HFF-Myc (cell line): ENCODE measurements around the gene ARHGAP6.

ENCODE experiments used
- DNase-seq: peaks from one replicate; pipeline ENCODE4 v3.0.0-alpha.2; 2011; ENCODE audit warnings: low read depth; ENCODE audit errors: extremely low read depth
- H3K4me3 ChIP-seq: replicated peaks from 2 replicates; pipeline ENCODE4 v1.5.1; 2011; ENCODE audit warnings: low read depth, mild to moderate bottlenecking, control low read depth, low read length
- TF ChIP-seq, protein P1 (sequence below): IDR thresholded peaks from 2 replicates; pipeline ENCODE4 v1.5.1; 2012; ENCODE audit warnings: mild to moderate bottlenecking, low read depth, low read length, control low read depth; ENCODE audit errors: missing control alignments

ARHGAP6 gene

DNA sequence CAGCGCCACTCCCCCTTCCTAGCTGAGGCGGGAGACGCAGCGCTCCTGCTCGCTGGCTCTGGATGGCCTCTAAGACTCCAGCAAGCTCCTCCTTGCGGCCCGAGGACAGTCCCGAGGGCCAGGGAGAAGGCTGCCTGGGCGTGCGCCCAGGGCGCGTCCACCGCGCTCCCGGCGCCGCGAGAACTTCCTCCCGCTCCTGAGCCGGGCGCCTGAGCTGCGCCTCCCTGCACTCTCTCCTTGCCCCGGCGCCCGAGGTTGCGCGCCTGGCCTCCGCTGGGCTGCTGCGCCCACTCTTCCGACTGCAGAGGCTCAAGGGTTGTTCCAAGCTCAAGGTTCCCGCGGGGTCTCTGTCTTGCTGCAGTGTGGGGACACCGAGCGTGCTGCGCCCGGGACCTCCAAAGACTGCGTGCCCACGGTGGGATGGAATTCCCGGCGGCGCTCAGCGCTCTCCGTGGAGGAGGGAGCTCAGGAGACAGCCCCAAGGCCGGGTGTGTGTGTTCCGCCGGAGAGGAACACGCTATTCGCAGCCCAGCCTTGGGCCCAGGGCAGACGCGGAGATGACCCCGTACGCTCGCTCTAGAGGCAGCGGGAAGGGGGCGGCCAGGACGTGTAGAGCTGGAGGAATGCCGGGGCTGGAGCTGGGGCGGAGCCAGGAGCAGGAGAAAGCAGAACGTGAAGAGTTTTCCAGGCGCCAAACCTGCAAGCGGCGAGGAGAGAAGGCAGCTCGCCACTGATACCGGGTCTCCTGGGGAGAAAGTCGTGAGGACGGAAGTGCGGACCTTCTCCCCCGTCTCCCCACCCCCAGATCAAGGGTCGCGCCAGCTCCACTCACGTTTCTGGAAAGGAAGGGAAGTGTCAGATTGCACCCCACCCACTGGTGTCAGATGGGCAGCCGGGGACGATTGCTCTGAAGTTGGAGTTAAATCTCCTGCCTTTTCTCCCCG, at the start of gene ARHGAP6:
ARHGAP6 (minus strand) TSS at position 753 of the 944 bp plus-strand sequence. CDS start 1,092 bp downstream, outside the sequence.
- no peak for DNase-seq
- H3K4me3 ChIP-seq = peak within 1 kb of the TSS; percentile 45
- TF ChIP-seq, protein P1, sequence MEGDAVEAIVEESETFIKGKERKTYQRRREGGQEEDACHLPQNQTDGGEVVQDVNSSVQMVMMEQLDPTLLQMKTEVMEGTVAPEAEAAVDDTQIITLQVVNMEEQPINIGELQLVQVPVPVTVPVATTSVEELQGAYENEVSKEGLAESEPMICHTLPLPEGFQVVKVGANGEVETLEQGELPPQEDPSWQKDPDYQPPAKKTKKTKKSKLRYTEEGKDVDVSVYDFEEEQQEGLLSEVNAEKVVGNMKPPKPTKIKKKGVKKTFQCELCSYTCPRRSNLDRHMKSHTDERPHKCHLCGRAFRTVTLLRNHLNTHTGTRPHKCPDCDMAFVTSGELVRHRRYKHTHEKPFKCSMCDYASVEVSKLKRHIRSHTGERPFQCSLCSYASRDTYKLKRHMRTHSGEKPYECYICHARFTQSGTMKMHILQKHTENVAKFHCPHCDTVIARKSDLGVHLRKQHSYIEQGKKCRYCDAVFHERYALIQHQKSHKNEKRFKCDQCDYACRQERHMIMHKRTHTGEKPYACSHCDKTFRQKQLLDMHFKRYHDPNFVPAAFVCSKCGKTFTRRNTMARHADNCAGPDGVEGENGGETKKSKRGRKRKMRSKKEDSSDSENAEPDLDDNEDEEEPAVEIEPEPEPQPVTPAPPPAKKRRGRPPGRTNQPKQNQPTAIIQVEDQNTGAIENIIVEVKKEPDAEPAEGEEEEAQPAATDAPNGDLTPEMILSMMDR = no peak

DNA sequence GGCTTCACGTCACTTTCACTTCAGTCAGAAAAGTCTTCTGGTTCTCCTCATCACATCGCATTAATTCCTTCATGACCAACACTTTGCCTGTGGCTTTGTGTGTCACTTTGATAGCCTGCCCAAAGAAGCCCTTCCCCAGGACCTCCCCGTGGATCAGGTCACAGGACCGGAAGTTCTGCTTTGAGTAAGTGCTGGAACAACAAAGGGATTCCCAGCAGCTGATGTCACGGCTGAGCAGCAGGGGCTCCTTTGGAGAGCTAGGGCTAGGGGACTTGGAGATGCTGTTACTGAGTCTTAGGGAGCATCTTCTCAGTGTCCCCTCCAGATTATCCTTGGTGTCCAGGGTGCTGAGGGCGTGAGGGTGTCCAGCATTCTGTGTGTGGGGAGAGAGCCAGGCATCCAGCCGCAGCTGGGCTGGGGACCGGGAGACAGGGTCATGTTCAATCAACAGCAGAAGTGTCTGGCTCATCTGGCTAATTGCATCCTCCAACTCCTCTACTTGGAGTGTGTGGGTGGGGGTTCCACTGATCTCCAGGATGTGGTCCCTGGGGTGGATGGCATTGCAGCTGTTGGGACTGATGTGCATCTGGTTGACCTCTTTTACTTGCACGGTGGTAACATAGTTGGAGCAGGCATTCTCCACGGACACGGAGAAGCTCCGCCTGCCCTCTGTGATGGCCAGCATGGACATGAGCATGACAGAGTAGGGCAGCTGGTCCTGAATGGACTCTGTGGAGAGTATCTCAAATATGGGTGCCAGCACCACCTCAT, 39.2 kb upstream of the ARHGAP6 start:
- no peak for DNase-seq
- H3K4me3 ChIP-seq = no peak overlapping the region
- TF ChIP-seq, protein P1 = no peak

DNA sequence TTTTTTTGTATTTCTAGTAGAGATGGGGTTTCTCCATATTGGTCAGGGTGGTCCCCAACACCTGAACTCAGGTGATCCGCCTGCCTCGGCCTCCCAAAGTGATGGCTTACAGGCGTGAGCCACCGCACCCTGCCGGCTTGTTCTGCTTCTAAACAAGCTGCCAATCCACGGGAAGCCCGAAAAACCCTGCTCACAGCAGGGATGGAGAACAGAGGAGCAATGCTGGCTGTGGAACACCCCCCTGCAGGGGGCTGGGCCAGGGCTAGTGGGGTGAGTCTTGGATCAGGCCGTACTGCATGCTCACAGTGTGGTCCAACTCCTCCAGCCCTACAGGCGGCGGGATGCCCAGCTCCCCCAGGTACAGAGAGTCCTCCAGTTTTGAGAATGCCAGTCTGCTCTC, 38.1 kb upstream of the ARHGAP6 start:
- DNase-seq = no peak
- H3K4me3 ChIP-seq = no peak overlapping the region
- TF ChIP-seq, protein P1 = no peak

DNA sequence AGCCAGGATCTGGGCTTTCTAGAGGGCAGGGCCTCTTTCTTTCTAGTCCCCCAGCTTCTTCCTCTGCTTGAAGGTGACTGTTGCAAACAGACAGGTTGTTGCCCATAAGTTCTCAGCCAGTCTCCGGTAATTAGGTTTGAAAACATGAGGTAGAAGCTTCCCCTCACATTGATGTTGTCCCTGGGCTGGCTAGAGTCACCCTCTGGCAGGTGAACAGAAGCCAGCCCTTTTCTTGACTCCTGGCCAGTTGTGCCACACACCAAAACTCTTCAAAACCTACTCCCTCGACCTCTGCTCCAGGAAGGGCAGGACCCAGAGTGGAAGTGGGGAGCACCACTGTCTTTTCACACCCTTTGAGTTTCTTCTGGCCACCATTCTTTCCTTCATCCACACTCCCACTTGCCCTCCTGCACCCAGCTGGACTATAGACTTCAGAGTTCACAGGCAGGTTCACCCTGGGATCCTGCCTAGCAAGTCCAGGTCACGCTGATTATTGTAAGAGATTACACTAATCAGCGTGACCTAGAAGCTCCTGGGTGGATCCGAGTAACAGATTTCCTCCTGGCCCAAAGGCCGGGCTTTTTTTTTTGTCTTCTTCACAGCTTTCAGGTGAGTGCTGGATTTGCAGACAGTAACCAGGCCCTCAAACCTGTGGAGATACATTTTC, 37.4 kb upstream of the ARHGAP6 start:
- H3K4me3 ChIP-seq = no peak overlapping the region
- DNase-seq = no peak
- TF ChIP-seq, protein P1 = no peak

- TF ChIP-seq, protein P1 = no peak
- DNase-seq = no peak
- H3K4me3 ChIP-seq = no peak overlapping the region
Observed at GRCh38 chrX:11702420-11702819, 36.7 kb upstream of the ARHGAP6 start.

DNA sequence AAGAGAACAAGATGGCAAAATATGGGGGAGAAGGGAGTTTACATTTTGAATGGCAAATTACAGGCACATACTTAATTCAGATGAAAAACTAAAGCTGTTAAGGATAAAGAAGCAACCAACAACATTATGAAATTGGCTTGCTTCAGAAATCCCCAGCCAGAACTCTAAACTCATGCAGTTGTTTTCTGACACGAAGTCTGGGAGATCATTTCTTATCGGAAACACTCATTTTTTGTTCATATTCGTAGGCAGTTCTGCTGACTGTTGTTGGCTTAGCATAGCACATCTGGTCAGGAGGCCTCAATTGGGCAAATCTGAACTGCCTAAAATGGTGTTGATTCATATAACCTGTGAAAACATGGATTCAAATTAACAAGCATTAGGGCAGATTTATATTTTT, 33.0 kb upstream of the ARHGAP6 start:
- H3K4me3 ChIP-seq = no peak overlapping the region
- DNase-seq = no peak
- TF ChIP-seq, protein P1 = no peak
